Fibroblast of lung (primary cell): ENCODE results near the gene CFAP45. TPM values are rescaled to one million over a fixed set of nuclear protein-coding genes. Genes with fewer than 3 reads are reported as not detected.

ENCODE experiments used
- DNase-seq, 2 donors: peaks; one replicate each; pipeline versions ENCODE4 v3.0.0 to v3.0.0-alpha.2; 2010; ENCODE audit warnings: low read depth in 2 of 2
- H2AFZ ChIP-seq: 2 replicates; pipeline ENCODE4 v1.5.1; 2012; ENCODE audit warnings: low read length, control low read depth, inconsistent platforms
- H3K27ac ChIP-seq: 2 replicates; pipeline ENCODE4 v1.5.1; 2011; ENCODE audit warnings: low read length, control low read depth; ENCODE audit not compliant: insufficient read depth
- H3K27me3 ChIP-seq: 2 replicates; pipeline ENCODE4 v1.5.1; 2011; ENCODE audit warnings: mild to moderate bottlenecking, low read length; ENCODE audit not compliant: control insufficient read depth, insufficient read depth
- H3K36me3 ChIP-seq: 2 replicates; pipeline ENCODE4 v1.5.1; 2011; ENCODE audit warnings: low read length; ENCODE audit not compliant: control insufficient read depth, insufficient read depth
- H3K4me1 ChIP-seq: 2 replicates; pipeline ENCODE4 v1.5.1; 2011; ENCODE audit warnings: low read length; ENCODE audit not compliant: control insufficient read depth, insufficient read depth; ENCODE audit errors: extremely low read depth
- H3K4me2 ChIP-seq: 2 replicates; pipeline ENCODE4 v1.5.1; 2011; ENCODE audit warnings: low read length, control low read depth; ENCODE audit not compliant: insufficient read depth; ENCODE audit errors: extremely low read depth
- H3K4me3 ChIP-seq, 4 experiments: fragments of 200-600 bp in 1 of 4; sonication (generic) in 1 of 4; replicated peaks in 1 of 4; 2 replicates each; pipeline ENCODE4 v1.5.1; 2011 to 2016; ENCODE audit warnings: low read length in 4 of 4, low read depth in 3 of 4, mild to moderate bottlenecking in 3 of 4, control low read depth in 2 of 4, inconsistent platforms in 1 of 4, mixed read lengths in 1 of 4; ENCODE audit not compliant: insufficient read depth in 1 of 4; ENCODE audit errors: control extremely low read depth in 1 of 4
- H3K79me2 ChIP-seq: 2 replicates; pipeline ENCODE4 v1.5.1; 2012; ENCODE audit warnings: mild to moderate bottlenecking, low read length, inconsistent platforms; ENCODE audit not compliant: control insufficient read depth, insufficient read depth
- H3K9ac ChIP-seq: 2 replicates; pipeline ENCODE4 v1.5.1; 2011; ENCODE audit warnings: mild to moderate bottlenecking, low read length, control low read depth; ENCODE audit not compliant: insufficient read depth
- H3K9me3 ChIP-seq: 2 replicates; pipeline ENCODE4 v1.5.1; 2012; ENCODE audit warnings: low read depth, low read length; ENCODE audit not compliant: control insufficient read depth, insufficient read depth
- H4K20me1 ChIP-seq: 2 replicates; pipeline ENCODE4 v1.5.1; 2011; ENCODE audit warnings: low read length; ENCODE audit not compliant: control insufficient read depth, insufficient read depth; ENCODE audit errors: extremely low read depth
- CTCF ChIP-seq, 2 donors: IDR thresholded peaks in 1 of 2; conservative IDR thresholded peaks in 1 of 2; 1 replicate in 1 of 2; 2 replicates in 1 of 2; pipeline ENCODE4 v1.5.1; 2011 to 2012; ENCODE audit warnings: low read length in 2 of 2, control low read depth in 1 of 2, inconsistent platforms in 1 of 2, low read depth in 1 of 2, mild to moderate bottlenecking in 1 of 2
- EZH2 ChIP-seq: IDR thresholded peaks from 2 replicates; pipeline ENCODE4 v1.5.1; 2012; ENCODE audit warnings: low read length, control low read depth, mild to moderate bottlenecking; ENCODE audit errors: missing control alignments
- polyA plus RNA-seq, 2 donors: library from polyadenylated mRNA; depleted of rRNA in 1 of 2; stranded (reverse) in 1 of 2; unstranded in 1 of 2; fragments of >200 nt; gene quantifications; 2 replicates each; pipeline ENCODE4 v1.2.1, GENCODE V29; 2011 to 2012; ENCODE audit warnings: missing spikeins in 1 of 2
- total RNA-seq: library from RNA; depleted of rRNA; stranded (reverse); fragments of >200 nt; gene quantifications from 2 replicates; pipeline ENCODE4 v1.2.1, GENCODE V29; 2014

The CFAP45 gene
- total and polyA plus RNA-seq, 2 donors (not counting 1 experiment from before 2014, with no cell fraction given) = 1.2 to 1.5 TPM

GRCh38 chr1:159946242-159947187 lies 46.5 kb upstream of the CFAP45 start:
- Histone ChIP-seq H3K79me2 (no peaks in the 10 kb centered on the region), H3K27me3 (peaks cover 35% of the 10 kb centered on the region), H3K4me3 (no peak overlapping the region), H3K4me2 (no peak overlapping the region), H2AFZ (no peak overlapping the region), H3K36me3 (no peaks in the 10 kb centered on the region), H4K20me1 (no peaks in the 10 kb centered on the region), H3K9ac (no peak overlapping the region), H3K27ac (no peak overlapping the region), H3K9me3 (no peaks in the 10 kb centered on the region), H3K4me1 (no peaks in the 10 kb centered on the region)
- no peak for DNase-seq
- TF ChIP-seq EZH2 = no peak
- no peak for TF ChIP-seq CTCF (conservative IDR thresholded peaks at IDR 0.05 in 1 of 2, IDR thresholded peaks at IDR 0.05 in 1 of 2; ENCODE audit: low read depth in 1 of 2, low read length in 2 of 2)

- Histone ChIP-seq H3K4me1 (no peaks in the 10 kb centered on the region), H2AFZ (no peak within 1 kb of the TSS), H3K9me3 (no peaks in the 10 kb centered on the region), H3K79me2 (no peaks in the 10 kb centered on the region), H3K36me3 (no peaks in the 10 kb centered on the region), H3K27ac (no peak within 1 kb of the TSS), H4K20me1 (no peaks in the 10 kb centered on the region), H3K4me2 (peak within 1 kb of the TSS; percentile 39), H3K27me3 (peaks cover 32% of the 10 kb centered on the region), H3K4me3 (peak within 1 kb of the TSS in 3 of 4 experiments; percentile 12 to 46 (median 35)), H3K9ac (no peak within 1 kb of the TSS)
- peak; percentile 65 to 76 for DNase-seq
- no peak for TF ChIP-seq EZH2
- TF ChIP-seq CTCF (conservative IDR thresholded peaks at IDR 0.05 in 1 of 2, IDR thresholded peaks at IDR 0.05 in 1 of 2; ENCODE audit: low read depth in 1 of 2, low read length in 2 of 2) = peak; percentile 11 to 37
These were observed 45.7 kb upstream of the CFAP45 start, which contains the start of gene IGSF9 for GRCh38 chr1:159945483-159946241. IGSF9 (minus strand) TSS chr1:159945613; CDS start chr1:159943454, 2,159 bp downstream.
